UCSD-AML1 (cell line): ENCODE data around the gene CHST13.
"Not testable (repeated sequence)": the region's sequence is repeated elsewhere in the genome, so short reads cannot be mapped to it uniquely, and the experiment has no call there.

Experiments used
- DNase-seq: peaks from one replicate; lab custom pipeline; 2025; ENCODE audit not compliant: unreplicated experiment; lab: John Stamatoyannopoulos, UW

Gene CHST13

GRCh38 chr3:126525091-126525852 is 1.3 kb downstream of the CHST13 start:
- no peak for DNase-seq

DNA sequence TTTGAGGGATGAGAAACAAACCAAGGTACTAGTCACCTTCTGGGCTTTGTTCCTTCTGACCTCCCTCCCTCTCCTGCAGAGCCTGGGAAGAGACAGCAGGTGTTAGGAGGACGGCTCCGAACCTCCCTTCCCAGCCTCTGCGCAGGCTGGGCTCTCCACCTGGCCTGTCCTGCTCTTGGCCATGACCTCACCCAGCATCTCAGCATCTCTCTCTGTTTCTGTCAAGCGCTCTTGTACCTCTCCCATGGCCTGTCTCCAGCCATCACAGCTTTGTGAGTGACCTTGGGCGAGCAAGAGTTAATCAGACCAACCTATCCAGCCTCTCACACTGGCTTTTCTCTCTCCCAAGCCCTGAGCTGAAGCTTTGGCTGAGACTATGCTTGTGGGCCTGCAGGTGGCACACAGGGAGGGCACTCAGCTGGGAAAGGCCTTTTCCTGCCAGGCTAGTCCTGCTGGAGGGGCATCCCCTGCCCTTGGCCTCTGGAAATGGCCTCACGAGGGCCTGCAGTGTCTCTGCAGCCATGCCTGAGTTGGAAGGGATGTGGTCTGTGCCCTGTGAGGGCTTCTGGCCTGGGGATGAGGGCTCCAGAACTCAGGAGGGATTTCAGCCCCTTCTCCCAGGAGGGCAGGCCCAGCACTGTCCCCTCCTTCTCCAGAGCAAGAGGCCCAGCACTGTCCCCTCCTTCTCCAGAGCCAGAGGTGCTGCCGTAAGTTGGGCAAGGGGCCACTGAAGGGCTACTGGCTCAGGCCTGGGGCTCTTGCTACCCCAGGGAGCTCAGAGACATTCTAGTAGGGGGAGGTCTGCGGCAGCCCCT is 2.1 kb downstream of the CHST13 start:
- no peak for DNase-seq

GRCh38 chr3:126526668-126527005 is 2.7 kb downstream of the CHST13 start:
- no peak for DNase-seq

DNA sequence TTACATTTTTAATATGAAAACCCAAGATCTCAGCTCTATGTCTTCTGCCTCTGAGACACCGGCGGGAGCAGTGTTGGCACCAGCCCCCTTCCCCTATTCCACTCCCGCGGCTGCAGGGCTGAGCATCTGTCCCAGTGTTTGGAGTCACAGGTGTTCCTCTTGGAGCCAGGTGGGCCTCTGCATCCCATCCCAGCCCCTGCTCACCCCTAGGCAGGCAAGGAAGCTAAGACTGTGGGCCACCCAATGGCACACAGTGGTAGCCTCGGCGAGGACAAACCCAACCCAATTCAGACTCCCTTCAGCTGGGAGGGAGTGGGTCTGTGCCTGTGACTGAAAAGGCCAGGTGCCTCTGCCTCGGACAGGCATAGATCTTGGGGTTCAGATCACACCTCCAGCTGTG is 3.1 kb downstream of the CHST13 start:
- no peak for DNase-seq

GRCh38 chr3:126527455-126528211 is 3.7 kb downstream of the CHST13 start:
- DNase-seq: no peak

- no peak for DNase-seq
Measured at GRCh38 chr3:126528419-126528799, 4.5 kb downstream of the CHST13 start.

DNA sequence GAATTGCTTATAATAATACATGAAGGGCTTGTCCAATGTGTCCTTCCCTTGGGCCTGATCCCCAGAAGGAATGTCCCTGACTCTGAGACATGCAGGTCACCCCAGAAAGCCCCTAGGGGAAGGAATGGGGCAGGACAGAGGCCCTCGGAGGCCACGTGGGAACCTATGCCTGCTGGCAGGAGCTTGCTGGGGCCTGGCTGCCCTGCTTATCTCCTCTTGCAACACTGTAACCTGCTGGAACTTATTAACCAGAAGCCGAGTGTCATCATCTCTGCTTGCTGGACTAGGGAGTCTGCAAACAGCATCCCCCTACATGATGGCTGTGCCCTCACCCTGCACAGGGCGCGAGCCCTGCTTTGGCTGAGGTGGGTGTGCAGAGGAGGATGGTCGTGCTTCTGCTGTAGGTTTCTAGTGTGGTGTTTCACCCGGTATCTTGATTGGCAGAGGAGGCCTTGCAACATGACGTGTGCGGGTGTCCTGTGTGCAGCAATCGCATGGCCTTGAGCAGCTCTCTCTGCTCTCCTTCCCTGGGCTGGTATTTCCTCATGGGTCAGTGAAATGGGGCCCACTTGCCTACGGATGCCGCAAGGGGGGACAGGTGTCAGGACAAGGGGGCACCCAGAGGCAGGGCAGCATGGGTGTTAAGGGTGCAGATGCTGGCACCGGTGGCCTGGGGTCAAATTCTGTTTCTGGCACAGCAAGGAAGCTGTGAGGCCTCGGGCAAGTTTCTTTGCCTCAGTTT is 5.0 kb downstream of the CHST13 start:
- no peak for DNase-seq

DNA sequence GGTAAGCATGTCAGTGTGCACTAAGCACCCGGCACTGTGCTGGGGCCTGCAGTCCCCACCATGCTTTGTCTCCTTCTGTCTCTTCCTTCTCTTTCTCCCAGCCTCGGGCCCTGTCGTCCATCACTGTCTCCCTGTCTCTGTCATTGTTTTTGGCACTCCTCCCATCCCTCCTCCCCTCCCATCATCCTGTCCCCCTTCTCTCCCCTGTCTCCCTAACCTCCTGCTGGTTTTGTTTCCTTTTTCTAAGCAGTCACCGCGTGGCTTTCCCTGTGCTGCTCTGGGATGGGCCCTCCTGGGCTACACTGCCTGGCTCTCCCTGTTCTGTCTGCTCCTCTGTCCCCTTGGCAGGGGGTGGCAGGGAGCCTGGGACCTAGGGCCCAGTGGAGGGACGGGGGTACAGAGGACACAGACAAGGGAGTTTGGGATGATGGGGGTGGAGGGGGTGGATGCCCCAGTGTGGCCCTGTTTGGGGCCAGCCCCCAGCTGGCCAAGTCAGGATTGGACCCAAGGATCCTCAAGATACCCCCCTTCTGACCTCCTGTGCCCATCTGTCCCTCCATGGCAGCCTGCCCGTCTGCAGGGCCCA is 5.7 kb downstream of the CHST13 start:
- no peak for DNase-seq

DNA sequence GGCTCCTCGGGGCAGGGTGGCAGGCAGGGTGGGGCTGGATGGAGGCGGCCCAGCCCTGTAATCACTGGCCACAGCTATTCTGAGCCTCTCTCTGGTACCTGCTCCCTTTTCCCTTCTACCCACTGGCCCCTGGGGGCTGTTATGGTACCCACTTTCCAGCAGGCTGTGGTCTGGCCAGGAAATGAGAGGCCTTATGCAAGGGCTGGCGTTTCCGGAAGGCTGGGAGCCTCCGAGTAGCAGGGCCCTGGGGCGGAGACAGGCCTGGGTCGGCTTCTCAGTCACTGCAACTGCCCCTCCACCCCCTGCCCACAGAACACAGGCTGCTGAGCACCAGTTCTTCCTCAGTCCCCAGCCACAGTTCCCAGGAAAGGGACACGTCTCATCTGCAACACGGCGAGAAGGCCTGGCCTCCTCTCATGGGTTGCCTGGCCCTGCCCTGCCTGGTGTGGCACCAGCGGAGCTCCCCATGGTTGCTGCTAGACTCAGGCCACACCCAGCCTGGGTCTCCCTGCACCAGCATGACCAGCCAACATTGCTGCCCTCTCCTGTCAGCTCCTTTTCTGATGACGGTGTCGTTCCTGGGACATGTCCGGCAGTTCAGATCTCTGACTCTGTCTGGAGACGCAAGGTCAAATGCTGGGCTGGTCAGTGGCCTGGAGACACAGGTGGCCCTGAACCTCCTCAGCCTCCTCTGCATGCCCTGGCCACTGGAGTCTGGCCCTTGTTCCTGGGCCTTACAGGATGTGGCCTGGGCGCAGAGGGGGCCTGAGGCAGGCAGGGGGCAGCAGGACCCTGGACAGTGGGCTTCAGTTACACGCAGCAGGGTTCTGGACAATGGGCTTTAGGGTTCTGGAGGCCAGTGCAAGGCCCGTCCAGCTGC is 6.5 kb downstream of the CHST13 start:
- peak; percentile 91 for DNase-seq

DNA sequence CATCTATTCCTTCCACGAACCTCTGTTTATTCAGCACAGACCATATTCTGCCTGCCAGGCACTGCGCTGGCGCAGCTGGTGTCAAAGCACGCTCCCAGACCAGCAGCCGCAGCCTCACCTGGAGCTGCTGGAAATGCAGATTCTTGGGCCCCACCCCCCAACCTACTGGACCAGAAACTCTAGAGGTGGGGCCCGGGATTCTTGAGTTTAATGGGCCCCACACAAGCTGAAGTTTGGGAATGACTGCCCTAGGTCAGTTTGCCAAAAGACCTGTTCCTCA is 7.0 kb downstream of the CHST13 start:
- DNase-seq: no peak

GRCh38 chr3:126533506-126533905 is 9.6 kb downstream of the CHST13 start:
- DNase-seq: no peak

DNA sequence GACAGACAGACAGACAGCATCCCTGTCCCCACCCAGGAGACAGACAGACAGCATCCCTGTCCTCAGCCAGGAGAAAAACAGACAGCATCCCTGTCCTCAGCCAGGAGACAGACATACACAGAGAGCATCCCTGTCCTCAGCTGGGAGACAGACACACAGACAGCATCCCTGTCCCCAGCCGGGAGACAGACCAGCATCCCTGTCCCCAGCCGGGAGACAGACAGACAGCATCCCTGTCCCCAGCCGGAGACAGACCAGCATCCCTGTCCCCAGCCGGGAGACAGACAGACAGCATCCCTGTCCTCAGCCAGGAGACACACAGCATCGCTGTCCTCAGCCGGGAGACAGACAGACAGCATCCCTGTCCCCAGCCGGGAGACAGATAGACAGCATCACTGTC is 10.8 kb downstream of the CHST13 start:
- not testable (repeated sequence) for DNase-seq

DNA sequence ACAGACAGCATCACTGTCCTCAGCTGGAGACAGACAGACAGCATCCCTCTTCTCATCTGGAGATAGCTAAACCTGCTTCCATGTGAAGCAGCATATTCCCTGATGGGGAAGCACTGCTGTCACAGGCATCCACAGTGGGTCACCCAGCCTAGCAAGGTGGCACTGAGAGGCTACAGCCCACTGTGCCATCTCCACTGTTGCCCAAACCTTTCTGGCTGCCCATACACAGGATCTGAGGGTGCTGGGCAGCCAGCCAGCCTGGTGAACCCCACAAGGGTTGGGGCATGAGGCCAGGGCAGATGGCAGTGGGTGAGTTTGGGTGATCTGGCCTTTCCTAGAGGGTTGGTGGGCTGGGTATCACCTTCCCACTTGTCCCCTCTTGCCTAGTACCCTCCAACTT is 11.7 kb downstream of the CHST13 start:
- no peak for DNase-seq

GRCh38 chr3:126536126-126536525 is 12.2 kb downstream of the CHST13 start:
- DNase-seq: no peak

DNA sequence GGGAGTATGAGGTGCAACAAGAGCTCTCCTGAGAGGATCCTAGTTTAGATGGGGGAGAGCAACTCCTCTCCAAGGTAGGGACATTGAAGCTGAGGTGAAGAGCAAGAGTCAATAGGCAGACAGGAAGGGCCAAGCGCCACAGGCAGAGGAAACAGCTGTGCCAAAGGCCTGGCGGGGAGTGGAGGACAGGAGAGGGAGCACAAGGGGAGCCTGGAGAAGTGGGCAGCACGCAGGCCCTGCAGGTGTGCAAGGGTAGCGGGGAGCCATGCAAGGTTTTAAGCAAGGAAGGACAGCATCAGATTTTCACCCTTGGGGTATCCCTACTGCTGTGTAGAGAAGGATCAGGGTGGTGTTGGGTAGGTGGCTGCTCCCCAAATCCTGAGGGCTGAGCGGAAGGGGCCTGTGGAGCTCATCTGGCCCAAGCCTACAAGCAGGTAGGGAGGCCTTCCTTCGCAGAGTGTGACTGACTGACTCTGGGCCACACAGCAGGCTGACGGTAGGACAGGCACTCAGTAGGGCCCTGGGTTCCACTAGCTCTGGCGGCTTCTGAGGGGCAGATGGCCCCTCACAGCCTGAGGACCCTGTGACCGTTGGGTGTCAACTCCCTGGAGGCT is 13.3 kb downstream of the CHST13 start:
- no peak for DNase-seq

GRCh38 chr3:126537730-126538281 is 13.9 kb downstream of the CHST13 start:
- DNase-seq: no peak

- no peak for DNase-seq
Measured at GRCh38 chr3:126538316-126538715, 14.4 kb downstream of the CHST13 start.

- DNase-seq: no peak
Measured at GRCh38 chr3:126538966-126539365, 15.0 kb downstream of the CHST13 start.

- no peak for DNase-seq
Measured at GRCh38 chr3:126539558-126540250, 15.7 kb downstream of the CHST13 start.
